Activated CD4-positive, alpha-beta memory T cell treated with anti-CD3 and anti-CD28 coated beads for 36 hours (primary cell): Measurements from ENCODE around the gene SGSM2. TPM values are rescaled to one million over a fixed set of nuclear protein-coding genes. Genes with fewer than 3 reads are reported as not detected.

Experiments
- CTCF ChIA-PET: fragments of 350-600 bp; sonication (Branson Sonifier 250); formaldehyde crosslinking; loops from one replicate; lab custom pipeline; 2021; ENCODE audit warnings: antibody characterized with exemption, inconsistent platforms; lab: Charles Lee
- POLR2A ChIA-PET: fragments of 350-600 bp; sonication (Branson Sonifier 250); formaldehyde crosslinking; loops from one replicate; lab custom pipeline; 2021; ENCODE audit warnings: antibody characterized with exemption; lab: Charles Lee
- DNase-seq: peaks from one replicate; pipeline ENCODE4 v3.0.0-alpha.2; 2020
- H3K27ac Mint-ChIP-seq: one replicate; pipeline ENCODE4 v1.8.0; 2021; ENCODE audit warnings: mixed read lengths
- H3K27me3 Mint-ChIP-seq: one replicate; pipeline ENCODE4 v1.8.0; 2021; ENCODE audit warnings: mixed read lengths
- H3K36me3 Mint-ChIP-seq: one replicate; pipeline ENCODE4 v1.8.0; 2021; ENCODE audit warnings: mixed read lengths
- H3K4me1 Mint-ChIP-seq: one replicate; pipeline ENCODE4 v1.8.0; 2021; ENCODE audit warnings: low read depth, mixed read lengths
- H3K4me3 Mint-ChIP-seq: one replicate; pipeline ENCODE4 v1.8.0; 2021; ENCODE audit warnings: mild to moderate bottlenecking, mixed read lengths
- H3K9me3 Mint-ChIP-seq: one replicate; pipeline ENCODE4 v1.8.0; 2021; ENCODE audit warnings: mixed read lengths
- intact Hi-C: fragments of 100-400 bp; cut with micrococcal nuclease; formaldehyde crosslinking; loops from one replicate; pipeline ENCODE4 v1.15.1; 2023
- total RNA-seq, 2 experiments: library from RNA; stranded (reverse); gene quantifications; one replicate each; pipeline ENCODE4 v1.2.3, GENCODE V29; 2021

The SGSM2 gene
- total RNA-seq, 2 experiments from 2014 or later: 32.7 to 33.4 TPM

DNA sequence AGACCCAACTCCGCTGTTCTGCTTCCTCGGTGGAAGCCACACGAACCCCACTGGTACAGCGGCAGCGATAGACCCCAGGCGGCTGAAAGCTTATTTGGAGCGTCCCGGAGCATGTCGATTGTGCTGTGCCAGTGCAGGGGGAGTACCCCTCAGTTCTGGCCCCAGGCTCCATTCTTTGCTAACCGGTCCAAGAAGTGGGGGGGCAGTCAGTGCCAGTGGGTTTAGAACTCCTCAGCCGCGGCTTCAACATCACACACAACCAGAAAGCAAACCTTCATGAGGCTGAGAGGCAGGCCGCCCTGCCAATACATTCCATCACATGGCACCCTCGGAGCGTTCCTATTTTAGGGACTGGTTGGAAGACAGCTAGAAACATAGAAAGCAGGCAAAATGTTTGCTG, 65.2 kb downstream of the SGSM2 start:
- intact Hi-C loops: loop anchor here (5.0 kb wide), 4 partner anchors 50 to 350 kb away; partner anchors contain the start of genes PAFAH1B1, SMG6 and SRR

DNA sequence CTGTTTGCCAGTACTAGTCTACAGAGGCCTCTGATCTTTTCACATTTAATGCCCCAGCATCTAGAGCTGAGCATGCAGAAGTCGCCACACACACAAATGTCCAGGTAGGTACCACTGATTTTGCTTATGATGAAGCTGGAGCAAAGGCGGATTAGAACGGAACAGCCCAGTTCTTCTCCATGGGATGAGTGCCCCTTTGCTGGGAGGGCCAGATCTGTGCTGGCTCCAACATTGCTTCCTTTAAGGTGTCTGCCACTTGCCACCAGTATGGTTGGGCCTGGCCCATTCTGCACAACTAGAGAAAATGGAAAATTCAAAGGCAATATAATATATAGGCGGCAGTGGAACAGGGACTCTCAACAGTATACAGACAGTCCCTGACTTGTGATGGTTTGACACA, 65.7 kb downstream of the SGSM2 start:
- ChIA-PET POLR2A (interaction anchor here (1.2 to 3.0 kb wide), 2 partner anchors 10 to 67 kb away, joined by 3 to 37 read pairs; partner anchors contain the start of gene TSR1), CTCF (interaction anchor here (2.4 to 9.5 kb wide), 3 partner anchors 11 to 21 kb away, joined by 16 to 98 read pairs (median 71); no protein-coding TSS in a partner anchor)
- Mint-ChIP-seq H3K36me3 (no peaks in the 10 kb centered on the region), H3K4me1 (peaks cover 36% of the 10 kb centered on the region), H3K27me3 (no peaks in the 10 kb centered on the region), H3K9me3 (no peaks in the 10 kb centered on the region), H3K27ac (no peak overlapping the region), H3K4me3 (no peak overlapping the region)
- intact Hi-C loops: loop anchor here (5.0 kb wide), 4 partner anchors 51 to 351 kb away; partner anchors contain the start of genes PAFAH1B1, SMG6 and SRR
- DNase-seq: no peak

More for the DNA sequence above, 65.2 kb downstream of the SGSM2 start:
- H3K4me1 Mint-ChIP-seq: peaks cover 41% of the 10 kb centered on the region
- H3K36me3 Mint-ChIP-seq: no peaks in the 10 kb centered on the region
- peak overlapping the region; percentile 72 for H3K27ac Mint-ChIP-seq
- no peaks in the 10 kb centered on the region for H3K9me3 Mint-ChIP-seq
- POLR2A ChIA-PET: interaction anchor here (1.2 to 3.0 kb wide), 3 partner anchors 10 to 67 kb away, joined by 3 to 37 read pairs (median 6); partner anchors contain the start of gene TSR1
- DNase-seq: no peak
- CTCF ChIA-PET: interaction anchor here (2.4 to 9.5 kb wide), 3 partner anchors 10 to 20 kb away, joined by 16 to 98 read pairs (median 71); no protein-coding TSS in a partner anchor
- H3K27me3 Mint-ChIP-seq: no peaks in the 10 kb centered on the region
- peak overlapping the region; percentile 73 for H3K4me3 Mint-ChIP-seq

DNA sequence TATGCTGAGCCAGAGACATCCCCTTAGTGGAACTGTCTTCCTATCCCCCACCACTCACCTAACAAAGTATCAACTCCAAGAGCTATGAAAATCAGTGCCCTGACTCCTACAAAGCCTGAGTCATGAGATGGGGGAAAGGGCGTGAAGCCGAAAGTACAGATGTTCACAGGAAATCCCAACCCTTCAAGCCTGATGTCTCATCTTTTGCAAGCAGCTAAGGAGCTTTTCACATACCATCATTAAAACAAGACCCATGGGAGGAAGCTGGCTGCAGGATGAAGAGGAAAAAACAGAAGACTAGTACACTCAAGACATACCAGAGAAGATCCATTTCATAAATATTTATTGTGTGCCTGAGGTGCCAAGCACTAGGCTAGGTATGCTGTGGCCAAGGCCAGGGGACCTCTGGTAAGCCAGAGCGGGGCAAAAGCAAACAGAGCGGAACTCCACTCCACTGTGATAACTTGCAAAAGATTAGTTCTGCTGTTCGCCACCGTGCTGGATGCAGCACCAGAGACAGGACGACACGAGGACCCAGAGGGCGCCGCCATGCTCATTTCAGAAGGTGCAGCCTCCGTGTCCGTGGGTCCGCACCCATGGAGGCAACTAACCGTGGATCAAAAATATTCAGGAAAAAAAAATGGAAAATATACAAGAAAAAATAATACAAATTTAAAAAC, 68.1 kb downstream of the SGSM2 start:
- Mint-ChIP-seq H3K27me3 (no peaks in the 10 kb centered on the region), H3K4me1 (peaks cover 27% of the 10 kb centered on the region), H3K27ac (no peak overlapping the region), H3K9me3 (no peaks in the 10 kb centered on the region), H3K4me3 (no peak overlapping the region), H3K36me3 (no peaks in the 10 kb centered on the region)
- DNase-seq: no peak
- POLR2A ChIA-PET: interaction anchor here (0.6 kb wide), 1 partner anchor 13 kb away, joined by 3 read pairs; no protein-coding TSS in a partner anchor
- CTCF ChIA-PET: interaction anchor here (1.8 to 9.5 kb wide), 3 partner anchors 11 to 53 kb away, joined by 4 to 98 read pairs (median 71); no protein-coding TSS in a partner anchor
- intact Hi-C loops: no loop called here

DNA sequence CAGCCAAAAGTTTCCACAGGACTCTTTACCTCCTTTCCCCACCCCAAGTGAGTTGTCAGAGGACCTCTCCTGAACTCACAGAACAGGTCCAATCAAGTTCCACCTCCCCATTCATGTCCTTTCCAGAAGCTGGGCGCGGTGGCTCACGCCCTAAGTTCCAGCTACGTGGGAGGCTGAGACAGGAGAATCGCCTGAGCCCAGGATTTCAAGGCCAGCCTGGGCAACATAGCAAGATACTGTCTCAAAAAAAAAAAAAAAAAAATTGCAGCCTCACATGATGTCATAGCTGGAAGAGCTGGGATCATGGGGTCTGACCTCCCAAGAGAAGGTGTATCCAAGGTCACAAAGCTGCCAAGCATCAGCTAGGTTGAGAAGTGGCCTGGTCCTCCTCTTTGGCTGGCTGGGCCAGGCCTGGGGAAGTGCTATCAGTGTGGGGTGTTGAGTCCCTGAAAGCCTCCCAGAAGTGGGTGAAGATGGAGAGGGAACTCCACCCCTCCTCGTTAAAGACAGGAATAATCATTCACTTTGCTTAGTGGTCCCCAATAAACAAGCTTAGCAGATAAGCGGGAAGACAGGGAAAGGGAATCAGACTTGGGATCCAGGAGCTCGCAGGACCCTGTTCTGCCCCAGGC, 69.1 kb downstream of the SGSM2 start:
- ChIA-PET POLR2A (interaction anchor here (0.6 to 1.5 kb wide), 4 partner anchors 14 to 434 kb away, joined by 3 to 6 read pairs (median 3); no protein-coding TSS in a partner anchor), CTCF (interaction anchor here (1.0 to 9.5 kb wide), 4 partner anchors 10 to 54 kb away, joined by 3 to 98 read pairs (median 13); no protein-coding TSS in a partner anchor)
- Mint-ChIP-seq H3K27me3 (no peaks in the 10 kb centered on the region), H3K9me3 (no peaks in the 10 kb centered on the region), H3K4me3 (no peak overlapping the region), H3K36me3 (no peaks in the 10 kb centered on the region), H3K4me1 (peaks cover 27% of the 10 kb centered on the region), H3K27ac (no peak overlapping the region)
- intact Hi-C loops: no loop called here
- DNase-seq: no peak

DNA sequence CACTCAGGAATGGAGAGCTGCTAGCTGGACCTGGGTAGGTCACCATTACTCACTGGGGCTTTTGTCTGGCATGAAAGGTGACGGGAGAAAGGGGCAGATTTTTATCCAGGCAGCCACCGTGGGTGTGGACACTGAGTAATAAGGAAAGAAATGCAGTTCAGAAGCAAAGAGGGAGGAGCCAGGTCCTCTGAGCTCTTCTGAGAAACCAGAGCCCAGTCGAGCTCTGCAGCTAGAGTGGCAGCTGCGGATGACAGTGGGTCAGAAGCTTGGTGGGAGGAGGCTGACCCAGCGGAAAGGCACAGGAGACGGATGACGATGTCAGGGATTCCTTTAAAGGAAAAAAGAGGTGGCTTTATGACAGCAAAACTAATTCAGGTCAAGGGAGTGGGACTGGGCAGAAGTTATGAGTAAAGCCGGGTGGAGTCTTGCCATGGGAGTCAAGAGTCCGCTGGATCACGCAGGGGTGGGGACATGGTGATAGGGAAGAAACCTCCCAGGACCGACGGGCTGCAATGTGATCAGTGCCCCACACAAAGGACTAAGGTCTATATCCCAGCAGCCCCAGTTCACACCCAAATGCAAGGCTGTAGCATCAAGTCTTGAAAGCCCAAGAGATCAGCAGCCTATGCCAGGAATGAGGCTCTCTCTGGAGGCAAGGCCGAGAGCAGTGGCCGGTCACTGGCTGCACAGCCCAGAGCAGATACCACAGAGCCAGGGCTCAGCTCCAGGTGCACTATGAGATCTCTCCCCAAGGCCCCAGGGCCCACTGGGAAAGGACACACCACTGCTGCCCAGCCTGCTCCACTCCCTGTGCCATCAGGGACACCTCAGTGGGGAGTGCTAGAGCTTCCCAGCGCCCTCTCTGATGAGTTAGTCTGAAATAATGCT, 69.8 kb downstream of the SGSM2 start:
- H3K4me3 Mint-ChIP-seq: no peak overlapping the region
- POLR2A ChIA-PET: interaction anchor here (0.6 to 1.5 kb wide), 4 partner anchors 15 to 435 kb away, joined by 3 to 6 read pairs (median 3); no protein-coding TSS in a partner anchor
- H3K27ac Mint-ChIP-seq: peak overlapping the region; percentile 47
- no peaks in the 10 kb centered on the region for H3K27me3 Mint-ChIP-seq
- intact Hi-C loops: no loop called here
- H3K4me1 Mint-ChIP-seq: peaks cover 24% of the 10 kb centered on the region
- H3K36me3 Mint-ChIP-seq: no peaks in the 10 kb centered on the region
- H3K9me3 Mint-ChIP-seq: no peaks in the 10 kb centered on the region
- peak; percentile 49 for DNase-seq
- CTCF ChIA-PET: interaction anchor here (1.0 to 9.5 kb wide), 4 partner anchors 9 to 54 kb away, joined by 3 to 98 read pairs (median 13); no protein-coding TSS in a partner anchor

DNA sequence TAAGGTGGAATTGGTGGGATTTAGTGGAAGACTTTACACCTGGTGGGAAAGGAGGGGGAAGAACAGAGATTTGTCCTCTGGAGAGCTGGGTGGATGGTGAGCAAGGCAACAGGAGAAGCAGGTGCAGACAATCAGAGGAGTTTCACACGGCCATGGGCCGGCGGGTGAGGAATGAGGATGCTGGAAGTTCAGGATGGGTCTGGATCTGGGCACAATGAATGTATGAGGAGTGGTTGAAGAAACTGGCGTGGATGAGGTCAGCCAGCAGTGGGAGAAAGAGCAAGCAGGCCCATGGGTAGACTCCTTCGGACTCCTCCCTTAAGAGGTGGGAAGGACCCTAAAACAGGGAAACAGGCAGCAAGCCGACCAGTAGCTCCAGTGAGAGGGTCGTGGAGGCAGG, 73.7 kb downstream of the SGSM2 start:
- ChIA-PET CTCF (interaction anchor here (0.7 to 11.0 kb wide), 3 partner anchors 29 to 58 kb away, joined by 3 to 544 read pairs (median 9); no protein-coding TSS in a partner anchor), POLR2A (no interaction called here)
- H3K36me3 Mint-ChIP-seq: peaks cover 2% of the 10 kb centered on the region
- H3K27me3 Mint-ChIP-seq: no peaks in the 10 kb centered on the region
- intact Hi-C loops: no loop called here
- H3K27ac Mint-ChIP-seq: no peak overlapping the region
- DNase-seq: no peak
- H3K4me3 Mint-ChIP-seq: no peak overlapping the region
- peaks cover 7% of the 10 kb centered on the region for H3K4me1 Mint-ChIP-seq
- H3K9me3 Mint-ChIP-seq: no peaks in the 10 kb centered on the region

DNA sequence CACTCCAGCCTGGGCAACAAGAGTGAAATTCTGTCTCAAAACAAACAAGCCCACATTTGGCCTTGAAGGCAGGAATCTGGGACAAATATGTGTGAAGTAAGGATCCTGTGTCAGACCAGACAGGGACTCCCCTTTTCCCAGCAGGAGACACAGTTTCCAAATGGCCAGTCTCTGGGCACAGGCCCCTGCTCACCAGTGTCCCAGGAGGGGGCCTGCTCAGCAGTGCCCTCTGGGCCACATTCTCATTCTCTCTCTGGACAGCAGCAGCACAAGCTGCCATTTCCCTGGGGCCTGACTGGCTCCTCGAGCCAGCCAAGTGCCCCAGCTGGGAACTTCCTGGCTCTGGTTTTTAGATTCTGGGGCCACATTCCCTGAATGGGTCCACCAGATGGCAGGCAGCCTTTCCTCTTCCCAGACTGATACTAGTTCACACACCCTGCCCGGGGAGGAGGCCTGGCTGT, 75.3 kb downstream of the SGSM2 start:
- H3K4me3 Mint-ChIP-seq: no peak overlapping the region

DNA sequence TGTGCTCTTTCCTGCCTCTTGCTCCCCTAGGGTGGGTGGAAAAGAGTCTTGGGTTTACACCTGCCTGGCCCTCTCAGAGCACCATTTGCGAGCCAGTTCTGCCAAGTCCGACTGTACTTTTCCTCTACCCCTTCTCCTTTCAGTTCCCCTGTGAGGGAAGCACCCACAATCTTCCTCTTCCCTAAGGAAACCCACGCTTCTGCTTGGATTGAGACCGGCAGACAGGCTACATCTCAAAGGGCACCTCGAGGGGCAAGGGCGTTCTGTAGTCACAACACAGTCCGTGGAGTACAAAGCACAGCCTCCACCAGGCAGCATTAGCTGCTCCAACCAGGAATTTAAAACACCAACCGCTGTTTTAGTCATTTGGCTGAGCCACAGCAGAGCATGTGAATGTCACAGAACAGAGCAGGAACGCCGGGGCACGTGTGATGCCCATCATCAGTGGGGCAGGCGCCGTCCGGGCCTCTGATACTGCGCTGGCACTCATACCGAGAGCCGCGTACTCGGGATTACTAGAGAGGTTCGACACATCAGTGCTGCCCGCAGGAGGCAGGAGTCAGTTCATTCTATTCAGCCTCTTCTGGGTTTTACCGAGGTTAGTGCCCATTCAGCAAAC, 77.3 kb downstream of the SGSM2 start:
- DNase-seq: no peak
- H3K4me3 Mint-ChIP-seq: no peak overlapping the region
- no peak overlapping the region for H3K27ac Mint-ChIP-seq
- CTCF ChIA-PET: interaction anchor here (1.0 to 11.0 kb wide), 3 partner anchors 10 to 96 kb away, joined by 3 to 544 read pairs (median 13); partner anchors contain the start of gene METTL16
- H3K27me3 Mint-ChIP-seq: no peaks in the 10 kb centered on the region
- no peaks in the 10 kb centered on the region for H3K9me3 Mint-ChIP-seq
- H3K4me1 Mint-ChIP-seq: peaks cover 3% of the 10 kb centered on the region
- peaks cover 10% of the 10 kb centered on the region for H3K36me3 Mint-ChIP-seq
- intact Hi-C loops: no loop called here
- POLR2A ChIA-PET: no interaction called here

More for the DNA sequence above, 75.3 kb downstream of the SGSM2 start:
- POLR2A ChIA-PET: no interaction called here
- H3K36me3 Mint-ChIP-seq: peaks cover 5% of the 10 kb centered on the region
- no peak overlapping the region for H3K27ac Mint-ChIP-seq
- H3K27me3 Mint-ChIP-seq: no peaks in the 10 kb centered on the region
- H3K9me3 Mint-ChIP-seq: no peaks in the 10 kb centered on the region
- CTCF ChIA-PET: interaction anchor here (11.0 kb wide), 1 partner anchor 31 kb away, joined by 544 read pairs; no protein-coding TSS in a partner anchor
- no peak for DNase-seq
- H3K4me1 Mint-ChIP-seq: peaks cover 3% of the 10 kb centered on the region
- intact Hi-C loops: no loop called here

DNA sequence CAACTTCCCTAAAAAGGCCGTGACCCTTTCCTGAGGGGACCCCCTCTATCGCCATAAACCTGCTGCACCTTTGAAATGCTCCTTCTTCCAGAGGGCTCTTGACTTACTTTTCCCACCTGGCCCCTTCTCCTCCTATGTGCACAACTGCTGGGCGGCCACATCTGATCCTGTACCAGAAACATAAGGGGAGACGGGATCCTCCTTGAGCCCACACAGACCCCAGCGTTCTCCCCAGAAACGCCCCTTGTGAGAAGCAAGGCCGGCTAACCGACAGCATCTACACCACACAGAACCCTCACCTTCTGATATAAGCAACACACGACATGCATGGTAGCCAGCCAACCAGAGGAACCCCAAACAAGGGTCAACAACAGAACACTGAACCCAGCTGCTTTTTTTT, 77.8 kb downstream of the SGSM2 start:
- intact Hi-C loops: no loop called here
- no peak overlapping the region for H3K27ac Mint-ChIP-seq
- no peaks in the 10 kb centered on the region for H3K27me3 Mint-ChIP-seq
- CTCF ChIA-PET: interaction anchor here (0.8 to 11.0 kb wide), 13 partner anchors 12 to 422 kb away, joined by 3 to 544 read pairs (median 10); partner anchors contain the start of genes METTL16 and MNT
- no peak overlapping the region for H3K4me3 Mint-ChIP-seq
- DNase-seq: no peak
- POLR2A ChIA-PET: interaction anchor here (1.7 kb wide), 1 partner anchor 33 kb away, joined by 14 read pairs; no protein-coding TSS in a partner anchor
- peaks cover 13% of the 10 kb centered on the region for H3K36me3 Mint-ChIP-seq
- no peaks in the 10 kb centered on the region for H3K9me3 Mint-ChIP-seq
- H3K4me1 Mint-ChIP-seq: peaks cover 3% of the 10 kb centered on the region

DNA sequence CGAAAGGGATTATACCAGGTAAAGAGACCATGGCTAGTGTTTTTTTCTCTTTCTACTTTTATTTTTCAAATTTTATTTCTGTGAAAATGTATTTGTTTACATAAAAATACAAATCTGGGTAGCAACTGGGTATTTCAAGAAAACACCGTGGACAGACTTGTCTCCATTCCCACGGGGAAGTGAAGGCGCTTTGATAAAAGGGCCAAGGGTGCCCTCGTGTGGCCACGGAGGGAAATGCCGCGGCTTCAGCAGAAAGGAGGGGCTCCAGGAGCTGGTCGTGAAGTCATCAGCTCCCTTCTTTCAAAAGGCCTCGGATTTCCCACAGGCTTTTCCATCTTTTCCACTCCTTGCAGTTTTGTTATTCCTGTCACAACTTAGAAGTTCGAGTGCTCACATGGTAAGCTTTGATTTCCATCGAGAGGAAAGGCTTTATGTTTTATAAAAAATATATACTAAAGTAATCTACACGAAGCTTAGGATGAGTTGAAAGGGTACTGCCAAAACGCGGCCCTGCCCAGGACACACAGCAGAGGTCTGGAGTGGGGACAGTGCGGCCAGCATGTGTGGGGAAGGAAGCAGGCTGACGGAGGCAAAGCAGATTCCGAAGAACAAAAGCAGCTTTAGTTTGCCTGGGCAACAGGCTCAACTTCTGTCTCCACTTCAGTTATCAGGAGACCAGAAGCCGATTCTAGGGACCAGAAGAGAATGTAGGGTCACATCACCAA, 78.9 kb downstream of the SGSM2 start:
- no peak overlapping the region for H3K4me3 Mint-ChIP-seq
- no peak overlapping the region for H3K27ac Mint-ChIP-seq
- H3K27me3 Mint-ChIP-seq: no peaks in the 10 kb centered on the region
- H3K36me3 Mint-ChIP-seq: peaks cover 18% of the 10 kb centered on the region
- H3K9me3 Mint-ChIP-seq: no peaks in the 10 kb centered on the region
- ChIA-PET CTCF (interaction anchor here (0.5 to 11.0 kb wide), 50 partner anchors 8 to 597 kb away, joined by 3 to 544 read pairs (median 4); partner anchors contain the start of genes HIC1, METTL16, MNT and PAFAH1B1), POLR2A (interaction anchor here (0.9 to 1.7 kb wide), 3 partner anchors 32 to 80 kb away, joined by 3 to 14 read pairs (median 4); partner anchors contain the start of gene TSR1)
- intact Hi-C loops: loop anchor here (1.0 kb wide), 1 partner anchor 34 kb away; no protein-coding TSS in a partner anchor
- DNase-seq: peak; percentile 91
- H3K4me1 Mint-ChIP-seq: peaks cover 3% of the 10 kb centered on the region
